K562 (cell line): ENCODE results near the gene NAGLU. TPM values are rescaled to one million over a fixed set of nuclear protein-coding genes. Genes with fewer than 3 reads are reported as not detected.

Experiments
- ATAC-seq: fragments of 200-7000 bp; cut with Tn5 transposase; 3 replicates; pipeline ENCODE4 v1.9.1; 2020; ENCODE audit warnings: moderate library complexity
- BruUV-seq: library from RNA; stranded (reverse); fragments of 400-500 nt; replicated peaks from 2 replicates; lab custom pipeline; 2021; lab: Mats Ljungman, UMichigan
- CTCF ChIA-PET: fragments of 300-600 bp; formaldehyde crosslinking; extraction: SDS; loops from one replicate; lab custom pipeline; 2021; ENCODE audit warnings: low intra/inter-chr PET ratio; lab: Yijun Ruan, JAX
- POLR2A ChIA-PET: fragments of 300-600, 350-650 bp; sonication (Branson Sonifier 250); formaldehyde crosslinking; extraction: SDS; loops from one replicate; lab custom pipeline; 2021; ENCODE audit warnings: antibody characterized with exemption, inconsistent platforms; lab: Yijun Ruan, JAX
- DNase-seq, 4 experiments: peaks; one replicate each; pipeline versions ENCODE4 v3.0.0 to v3.0.0-alpha.2; 2011 to 2018; ENCODE audit warnings: low spot score in 3 of 4, mixed read lengths in 3 of 4; ENCODE audit errors: extremely low read depth in 1 of 4
- FAIRE-seq: peaks from 2 replicates; lab custom pipeline; 2011; peaks lifted over from hg19 to GRCh38; lab: Jason Lieb, UNC
- H2AFZ ChIP-seq: 2 replicates; pipeline ENCODE4 v1.6.0; 2011; ENCODE audit warnings: low read depth, low read length, control low read depth, inconsistent platforms
- H3K27ac ChIP-seq: fragments of 200-600 bp; 3 replicates; pipeline ENCODE4 v1.8.0; 2011; ENCODE audit warnings: low read depth, mild to moderate bottlenecking, control low read depth, inconsistent platforms, low read length, moderate library complexity, mixed read lengths; ENCODE audit errors: extremely low read depth
- H3K27me3 ChIP-seq, 2 experiments: fragments of 300-600 bp in 1 of 2; 2 replicates in 1 of 2; 3 replicates in 1 of 2; pipeline versions ENCODE4 v1.6.0 to v1.8.0; 2011; ENCODE audit warnings: inconsistent platforms in 2 of 2, low read length in 2 of 2, mild to moderate bottlenecking in 1 of 2, mixed read lengths in 1 of 2, moderate library complexity in 1 of 2; ENCODE audit not compliant: control insufficient read depth in 2 of 2, insufficient read depth in 2 of 2
- H3K36me3 ChIP-seq: fragments of 300-600 bp; 3 replicates; pipeline ENCODE4 v1.8.0; 2011; ENCODE audit warnings: mild to moderate bottlenecking, low read length, inconsistent platforms; ENCODE audit not compliant: control insufficient read depth, insufficient read depth
- H3K4me1 ChIP-seq, 2 experiments: fragments of 200-600 bp in 1 of 2; replicated peaks in 1 of 2; 2 replicates in 1 of 2; 3 replicates in 1 of 2; pipeline versions ENCODE4 v1.5.1 to v1.8.0; 2011; ENCODE audit warnings: inconsistent platforms in 2 of 2, low read length in 2 of 2, mild to moderate bottlenecking in 1 of 2, mixed read lengths in 1 of 2, moderate library complexity in 1 of 2; ENCODE audit not compliant: control insufficient read depth in 2 of 2, insufficient read depth in 2 of 2
- H3K4me2 ChIP-seq: 2 replicates; pipeline ENCODE4 v1.6.1; 2011; ENCODE audit warnings: low read length, control low read depth, inconsistent platforms, mixed read lengths; ENCODE audit not compliant: insufficient read depth
- H3K4me3 ChIP-seq: fragments of 200-600 bp; sonication (generic), shearing (Covaris generic); 2 replicates; pipeline ENCODE4 v1.5.1; 2016; ENCODE audit warnings: control low read depth, inconsistent platforms
- H3K79me2 ChIP-seq: fragments of 200-600 bp; 3 replicates; pipeline ENCODE4 v1.8.0; 2011; ENCODE audit warnings: low read length, inconsistent platforms; ENCODE audit not compliant: control insufficient read depth, insufficient read depth
- H3K9ac ChIP-seq, 2 experiments: 2 replicates each; pipeline versions ENCODE4 v1.6.0 to v1.6.1; 2011; ENCODE audit warnings: low read depth in 2 of 2, low read length in 2 of 2, control low read depth in 1 of 2, inconsistent platforms in 1 of 2, mild to moderate bottlenecking in 1 of 2, mixed read lengths in 1 of 2; ENCODE audit not compliant: insufficient read depth in 1 of 2
- H3K9me1 ChIP-seq: one replicate; pipeline ENCODE4 v1.6.0; 2011; ENCODE audit warnings: inconsistent platforms, mild to moderate bottlenecking, low read length, moderate library complexity; ENCODE audit not compliant: control insufficient read depth, insufficient read depth
- H3K9me3 ChIP-seq: replicated peaks from 2 replicates; pipeline ENCODE4 v1.5.1; 2011; ENCODE audit warnings: low read depth, low read length, inconsistent platforms; ENCODE audit not compliant: control insufficient read depth, insufficient read depth
- H4K20me1 ChIP-seq: replicated peaks from 2 replicates; pipeline ENCODE4 v1.6.1; 2011; ENCODE audit warnings: low read length, inconsistent platforms, mixed read lengths; ENCODE audit not compliant: control insufficient read depth, insufficient read depth
- CSDE1 ChIP-seq, 2 experiments: fragments of 450-650 bp; IDR thresholded peaks; 2 replicates each; pipeline ENCODE4 v1.6.1; 2016; ENCODE audit warnings: mild to moderate bottlenecking in 1 of 2
- MEF2A ChIP-seq: IDR thresholded peaks from 2 replicates; pipeline ENCODE4 v1.6.1; 2011; ENCODE audit warnings: low read depth, mild to moderate bottlenecking, low read length, moderate library complexity; ENCODE audit not compliant: control insufficient read depth
- NCOR1 ChIP-seq: fragments of 450-650 bp; IDR thresholded peaks from 2 replicates; pipeline ENCODE4 v1.6.1; 2016; ENCODE audit warnings: mild to moderate bottlenecking, moderate library complexity
- TCF7 ChIP-seq: sonication (generic); IDR thresholded peaks from 2 replicates; pipeline ENCODE4 v1.6.1; 2016; ENCODE audit warnings: antibody characterized with exemption, borderline replicate concordance
- TSHZ1 ChIP-seq: fragments of 250-450 bp; sonication (Bioruptor Pico); IDR thresholded peaks from 2 replicates; pipeline ENCODE4 v1.4.0; 2020; ENCODE audit warnings: mild to moderate bottlenecking, moderate library complexity
- ZKSCAN3 ChIP-seq: fragments of 250-450 bp; sonication (Bioruptor Pico); IDR thresholded peaks from 2 replicates; pipeline ENCODE4 v1.4.0; 2020
- ZNF311 ChIP-seq: fragments of 250-450 bp; sonication (Bioruptor Pico); IDR thresholded peaks from 2 replicates; pipeline ENCODE4 v1.4.0; 2020; ENCODE audit warnings: mild to moderate bottlenecking, moderate library complexity
- ZNF347 ChIP-seq: fragments of 450-650 bp; formaldehyde crosslinking; IDR thresholded peaks from 2 replicates; pipeline ENCODE4 v1.4.0; 2020; ENCODE audit warnings: low read depth, mild to moderate bottlenecking, moderate library complexity
- ZNF696 ChIP-seq: fragments of 250-450 bp; sonication (Bioruptor Pico); conservative IDR thresholded peaks from 2 replicates; pipeline ENCODE4 v1.4.0; 2020; ENCODE audit warnings: mild to moderate bottlenecking, moderate library complexity
- WGBS: fragments of 100-300 bp; shearing (Covaris generic); methylation state at CpG from one replicate; pipeline ENCODE4 v1.1.6; 2016; ENCODE audit warnings: low coverage, mixed read lengths; ENCODE audit not compliant: insufficient coverage; ENCODE audit errors: missing lambda C conversion rate; 5-methylcytosine and 5-hydroxymethylcytosine counted together
- in situ Hi-C: fragments of 300-500 bp; cut with MboI; formaldehyde crosslinking; loops from 4 replicates; pipeline ENCODE4 v1.15.0; 2018; ENCODE audit warnings: inconsistent platforms, mixed read lengths
- intact Hi-C: fragments of 100-400 bp; cut with micrococcal nuclease; formaldehyde crosslinking; loops from 2 replicates; pipeline ENCODE4 v1.14.2; 2022
- polyA plus RNA-seq, 8 experiments: library from polyadenylated mRNA; depleted of rRNA in 4 of 8; stranded (reverse) in 5 of 8; unstranded in 3 of 8; fragments of >200 nt; fragmentation: Nextera tagmentation in 2 of 8; fragmentation: Illumina TruSeq in 1 of 8; extraction: Ambion mirVana in 2 of 8; extraction: Trizol in 1 of 8; gene quantifications; 2 replicates each; pipeline versions ENCODE4 v1.2.1 to v1.2.3, GENCODE V29; 2011 to 2014; ENCODE audit warnings: inconsistent platforms in 1 of 8, missing spikeins in 1 of 8
- total RNA-seq, 7 experiments: library from RNA; depleted of rRNA in 6 of 7; stranded (reverse); fragments of >200 nt in 6 of 7; fragmentation: Illumina TruSeq in 2 of 7; extraction: Trizol in 2 of 7; gene quantifications; 2 replicates each; pipeline versions ENCODE4 v1.2.1 to v1.2.3, GENCODE V29; 2011 to 2021; ENCODE audit warnings: low replicate concordance in 1 of 7
- TF ChIP-seq, protein P1 (sequence below): fragments of 250-450 bp; sonication (Bioruptor Pico); IDR thresholded peaks from 2 replicates; pipeline ENCODE4 v1.5.0; 2020; ENCODE audit warnings: mild to moderate bottlenecking

Gene NAGLU
- total and polyA plus RNA-seq, 9 of the 15 experiments (the other 6 are each of a cell fraction or from before 2014, with no cell fraction given), result 0.04 to 21.5 (median 8.5) TPM

DNA sequence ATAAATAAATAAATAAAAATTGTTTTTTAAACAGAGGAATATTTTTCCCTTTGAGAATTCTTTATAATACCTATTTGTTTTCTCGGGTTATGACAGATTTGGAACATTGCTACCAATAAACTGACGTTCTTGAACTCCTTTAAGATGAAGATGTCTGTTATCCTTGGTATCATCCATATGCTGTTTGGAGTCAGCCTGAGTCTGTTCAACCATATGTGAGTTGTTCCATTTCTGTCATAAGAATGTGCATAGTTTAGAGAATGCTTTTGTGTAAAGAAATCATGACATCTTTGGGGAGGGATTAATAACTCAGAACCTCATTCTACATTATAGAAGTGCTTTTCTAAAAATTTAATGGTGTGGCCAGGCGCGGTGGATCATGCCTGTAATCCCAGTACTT is 37.2 kb upstream of the NAGLU start:
- 95% methylated on average over 4 of the region's 4 CpGs for WGBS
- intact Hi-C loops, result no loop called here
- no peaks in the 10 kb centered on the region for H3K9me3 ChIP-seq
- TF ChIP-seq ZNF311 (CRISPR knock-in tag) (no peak), NCOR1 (no peak), CSDE1 (IDR thresholded peaks at IDR 0.05) (no peak), ZNF696 (CRISPR knock-in tag) (no peak), MEF2A (no peak), TSHZ1 (CRISPR knock-in tag) (no peak), TCF7 (no peak), ZNF347 (CRISPR knock-in tag) (no peak), ZKSCAN3 (CRISPR knock-in tag) (no peak)
- TF ChIP-seq, protein P1, sequence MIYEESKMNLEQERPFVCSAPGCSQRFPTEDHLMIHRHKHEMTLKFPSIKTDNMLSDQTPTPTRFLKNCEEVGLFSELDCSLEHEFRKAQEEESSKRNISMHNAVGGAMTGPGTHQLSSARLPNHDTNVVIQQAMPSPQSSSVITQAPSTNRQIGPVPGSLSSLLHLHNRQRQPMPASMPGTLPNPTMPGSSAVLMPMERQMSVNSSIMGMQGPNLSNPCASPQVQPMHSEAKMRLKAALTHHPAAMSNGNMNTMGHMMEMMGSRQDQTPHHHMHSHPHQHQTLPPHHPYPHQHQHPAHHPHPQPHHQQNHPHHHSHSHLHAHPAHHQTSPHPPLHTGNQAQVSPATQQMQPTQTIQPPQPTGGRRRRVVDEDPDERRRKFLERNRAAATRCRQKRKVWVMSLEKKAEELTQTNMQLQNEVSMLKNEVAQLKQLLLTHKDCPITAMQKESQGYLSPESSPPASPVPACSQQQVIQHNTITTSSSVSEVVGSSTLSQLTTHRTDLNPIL (CRISPR knock-in tag), result no peak
- TF ChIP-seq, all 486 proteins: peak for 0
- in situ Hi-C loops, result no loop called here
- Histone ChIP-seq H4K20me1 (no peaks in the 10 kb centered on the region), H3K9me1 (no peaks in the 10 kb centered on the region), H3K9ac (no peak overlapping the region), H3K4me1 (no peaks in the 10 kb centered on the region), H3K4me2 (no peak overlapping the region), H3K4me3 (no peak overlapping the region), H3K27ac (no peak overlapping the region), H3K27me3 (no peaks in the 10 kb centered on the region), H3K36me3 (peaks cover 90% of the 10 kb centered on the region), H3K79me2 (no peaks in the 10 kb centered on the region), H2AFZ (no peak overlapping the region)
- FAIRE-seq (no peak), ATAC-seq (no peak), DNase-seq (no peak)
- no TSS peak for BruUV-seq
- ChIA-PET CTCF (no interaction called here), POLR2A (no interaction called here)
